Measurements from ENCODE around the gene TRH.
"Not testable (repeated sequence)": the region's sequence is repeated elsewhere in the genome, so short reads cannot be mapped to it uniquely, and the experiment has no call there.

The TRH gene

GRCh38 chr3:129992781-129993180, 18.3 kb downstream of the TRH start:
- no peak overlapping the region for H3K4me3 ChIP-seq (ENCODE audit: control insufficient read depth, low read depth, low read length)
- TF ChIP-seq, protein P1, sequence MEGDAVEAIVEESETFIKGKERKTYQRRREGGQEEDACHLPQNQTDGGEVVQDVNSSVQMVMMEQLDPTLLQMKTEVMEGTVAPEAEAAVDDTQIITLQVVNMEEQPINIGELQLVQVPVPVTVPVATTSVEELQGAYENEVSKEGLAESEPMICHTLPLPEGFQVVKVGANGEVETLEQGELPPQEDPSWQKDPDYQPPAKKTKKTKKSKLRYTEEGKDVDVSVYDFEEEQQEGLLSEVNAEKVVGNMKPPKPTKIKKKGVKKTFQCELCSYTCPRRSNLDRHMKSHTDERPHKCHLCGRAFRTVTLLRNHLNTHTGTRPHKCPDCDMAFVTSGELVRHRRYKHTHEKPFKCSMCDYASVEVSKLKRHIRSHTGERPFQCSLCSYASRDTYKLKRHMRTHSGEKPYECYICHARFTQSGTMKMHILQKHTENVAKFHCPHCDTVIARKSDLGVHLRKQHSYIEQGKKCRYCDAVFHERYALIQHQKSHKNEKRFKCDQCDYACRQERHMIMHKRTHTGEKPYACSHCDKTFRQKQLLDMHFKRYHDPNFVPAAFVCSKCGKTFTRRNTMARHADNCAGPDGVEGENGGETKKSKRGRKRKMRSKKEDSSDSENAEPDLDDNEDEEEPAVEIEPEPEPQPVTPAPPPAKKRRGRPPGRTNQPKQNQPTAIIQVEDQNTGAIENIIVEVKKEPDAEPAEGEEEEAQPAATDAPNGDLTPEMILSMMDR (conservative IDR thresholded peaks at IDR 0.05; ENCODE audit: control insufficient read depth, insufficient read depth, low read depth, low read length) = peak; percentile 26
- no peak for DNase-seq (ENCODE audit: low read depth)

DNA sequence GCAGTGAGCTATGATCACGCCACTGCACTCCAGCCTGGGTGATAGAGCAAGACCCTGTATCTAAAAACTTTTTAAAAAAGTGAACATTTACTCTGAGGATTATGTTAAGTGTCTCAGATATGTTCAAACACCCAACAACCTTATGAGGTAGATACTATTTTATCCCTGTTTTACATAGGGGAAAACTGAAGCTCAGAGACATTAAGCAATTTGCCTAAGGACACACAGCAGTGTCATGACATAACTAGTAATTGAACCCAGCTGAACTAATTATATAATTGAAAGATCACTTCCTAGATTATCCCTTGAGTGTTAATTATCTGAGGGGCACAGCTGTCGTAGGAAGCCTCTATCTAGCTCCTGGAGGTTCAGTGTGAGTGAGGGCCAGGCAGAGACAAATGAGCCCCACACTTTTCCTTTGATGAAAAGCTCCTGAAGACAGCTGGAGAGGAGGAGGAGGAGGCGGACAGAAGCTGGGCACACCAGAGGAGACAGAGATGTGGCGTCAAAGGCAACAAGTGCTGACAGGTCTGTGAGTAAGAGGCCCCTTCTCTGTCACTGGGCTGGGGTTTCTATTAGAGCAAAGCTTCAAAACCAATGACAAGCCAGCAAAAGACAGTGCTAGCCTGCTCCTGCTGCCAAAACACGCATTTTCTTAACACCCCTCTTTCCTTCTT, 20.5 kb downstream of the TRH start:
- TF ChIP-seq, protein P1 (conservative IDR thresholded peaks at IDR 0.05; ENCODE audit: control insufficient read depth, insufficient read depth, low read depth, low read length) = no peak
- DNase-seq (ENCODE audit: low read depth) = no peak
- H3K4me3 ChIP-seq (ENCODE audit: control insufficient read depth, low read depth, low read length) = no peak overlapping the region

GRCh38 chr3:129996073-129996472, 21.6 kb downstream of the TRH start:
- TF ChIP-seq, protein P1 (conservative IDR thresholded peaks at IDR 0.05; ENCODE audit: control insufficient read depth, insufficient read depth, low read depth, low read length) = no peak
- H3K4me3 ChIP-seq (ENCODE audit: control insufficient read depth, low read depth, low read length) = no peak overlapping the region
- DNase-seq (ENCODE audit: low read depth) = no peak

DNA sequence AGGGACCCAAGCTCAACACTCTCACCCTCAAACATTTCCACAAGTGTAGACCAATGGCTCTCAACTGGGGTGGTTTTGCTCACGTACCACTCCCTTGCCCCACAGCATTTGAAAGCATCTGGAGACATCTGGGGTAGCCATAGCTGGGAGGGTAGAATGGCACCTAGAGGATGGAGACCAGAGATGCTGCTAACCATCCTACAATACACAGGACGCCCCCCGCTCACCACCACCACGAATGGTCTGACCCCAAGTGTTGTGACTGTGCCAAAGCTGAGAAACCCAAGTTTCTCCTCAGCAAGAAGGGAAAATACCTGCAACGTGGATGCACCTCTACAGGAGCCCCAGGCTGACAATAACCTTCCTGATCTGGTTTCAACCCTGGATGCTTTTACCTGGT, 24.7 kb downstream of the TRH start:
- not testable (repeated sequence) for H3K4me3 ChIP-seq (ENCODE audit: control insufficient read depth, low read depth, low read length); DNase-seq (ENCODE audit: low read depth)

DNA sequence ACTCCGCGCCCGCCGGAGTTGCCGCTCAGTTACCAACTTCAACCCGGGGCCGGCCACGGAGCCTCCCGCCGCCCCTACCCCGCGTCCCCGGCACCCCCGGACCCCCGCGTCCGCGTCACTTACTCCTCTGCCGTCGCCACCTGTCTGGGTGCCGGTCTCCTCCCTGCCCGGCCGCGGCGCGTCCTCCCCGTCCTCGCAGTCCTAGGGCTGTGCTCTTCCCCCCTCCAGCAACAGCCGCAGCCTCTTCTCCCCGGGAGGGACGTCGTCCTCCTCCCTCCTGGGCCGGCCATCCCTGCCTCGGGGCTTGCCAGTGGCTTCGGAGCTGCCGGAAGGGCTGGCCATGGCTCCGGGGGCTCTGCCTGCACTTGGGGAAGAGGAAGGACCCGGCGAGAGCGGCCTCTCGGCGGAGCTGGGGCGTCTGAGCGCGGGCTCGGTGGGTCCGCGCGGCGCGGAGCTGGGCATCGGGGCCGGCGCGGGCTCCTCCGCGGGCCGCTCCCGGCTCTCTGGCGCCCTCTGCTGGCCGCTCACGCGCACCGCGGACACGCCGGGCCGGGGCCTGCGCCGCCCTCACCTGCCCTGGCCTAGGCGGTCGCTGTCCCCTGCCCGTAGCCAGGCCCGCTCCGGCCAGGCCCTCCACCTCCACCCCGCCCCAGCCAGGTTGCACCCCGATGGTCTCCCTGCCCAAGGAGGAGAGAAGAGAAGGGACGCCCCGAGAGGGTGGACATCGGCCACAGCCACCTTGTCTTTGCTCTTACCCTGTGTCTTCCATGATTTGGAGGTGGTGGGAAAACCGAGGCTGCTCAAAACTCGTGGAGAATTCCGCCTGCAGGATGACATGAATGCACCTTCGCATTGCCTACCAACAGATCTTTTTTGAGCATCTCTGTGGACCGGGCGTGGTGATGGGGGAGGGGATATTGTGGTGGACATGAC, 28.4 kb downstream of the TRH start:
- TF ChIP-seq, protein P1 (conservative IDR thresholded peaks at IDR 0.05; ENCODE audit: control insufficient read depth, insufficient read depth, low read depth, low read length) = peak; percentile 10
- H3K4me3 ChIP-seq (ENCODE audit: control insufficient read depth, low read depth, low read length) = peak overlapping the region; percentile 15
- DNase-seq (ENCODE audit: low read depth) = peak; percentile 3

DNA sequence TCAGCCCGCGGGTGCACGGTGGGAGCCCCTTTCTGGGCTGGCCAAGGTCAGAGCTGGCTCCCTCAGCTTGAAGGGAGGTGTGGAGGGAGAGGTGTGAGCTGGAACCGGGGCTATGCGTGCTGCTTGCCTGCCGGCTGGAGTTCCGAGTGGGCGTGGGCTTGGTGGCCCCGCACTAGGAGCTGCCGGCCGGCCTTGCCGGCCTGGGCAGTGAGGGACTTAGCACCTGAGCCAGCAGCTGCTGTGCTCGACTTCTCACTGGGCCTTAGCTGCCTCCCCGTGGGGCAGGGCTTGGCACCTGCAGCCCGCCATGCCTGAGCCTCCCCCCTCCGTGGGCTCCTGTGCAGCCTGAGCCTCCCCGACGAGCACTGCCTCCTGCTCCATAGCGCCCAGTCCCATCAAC, 36.0 kb downstream of the TRH start:
- no peak overlapping the region for H3K4me3 ChIP-seq (ENCODE audit: control insufficient read depth, low read depth, low read length)
- TF ChIP-seq, protein P1 (conservative IDR thresholded peaks at IDR 0.05; ENCODE audit: control insufficient read depth, insufficient read depth, low read depth, low read length) = no peak
- no peak for DNase-seq (ENCODE audit: low read depth)

DNA sequence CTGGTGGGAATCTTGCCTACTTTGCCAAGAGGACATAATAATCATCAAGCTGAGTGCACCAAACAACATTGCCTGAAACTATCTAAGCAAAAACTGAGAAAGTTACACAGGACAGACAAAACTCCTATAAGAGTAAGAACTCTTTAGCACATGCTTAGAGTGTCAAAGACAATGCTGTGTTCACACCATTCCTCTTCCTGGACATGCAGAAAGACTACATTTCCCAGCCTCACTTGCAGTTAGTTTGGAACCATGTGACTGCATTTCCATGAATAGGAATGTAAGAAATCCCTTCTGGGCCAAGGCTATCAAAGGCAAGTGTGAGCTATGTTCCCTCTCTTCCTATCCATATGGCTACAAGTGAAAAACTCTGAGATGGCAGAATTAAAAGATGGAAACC, 37.6 kb downstream of the TRH start:
- H3K4me3 ChIP-seq (ENCODE audit: control insufficient read depth, low read depth, low read length); DNase-seq (ENCODE audit: low read depth): not testable (repeated sequence)

- DNase-seq (ENCODE audit: low read depth); H3K4me3 ChIP-seq (ENCODE audit: control insufficient read depth, low read depth, low read length): not testable (repeated sequence)
These were observed 38.7 kb downstream of the TRH start for GRCh38 chr3:130013246-130013645.

All from fibroblast of mammary gland (primary cell).